HepG2 (cell line): Measurements from ENCODE around the gene AKAP6. TPM values are rescaled to one million over a fixed set of nuclear protein-coding genes. Genes with fewer than 3 reads are reported as not detected.
A peak's percentile ranks its signal among the peaks of the same experiment; 100 is the strongest.

Experiments used
- ATAC-seq: fragments of 200-7000 bp; cut with Tn5 transposase; 3 replicates; pipeline ENCODE4 v1.9.1; 2020; ENCODE audit warnings: mild to moderate bottlenecking, moderate library complexity
- BruUV-seq: library from RNA; stranded (reverse); fragments of 400-500 nt; replicated peaks from 2 replicates; lab custom pipeline; 2021; lab: Mats Ljungman, UMichigan
- CTCF ChIA-PET: fragments of 300-600 bp; formaldehyde crosslinking; extraction: SDS; loops from one replicate; lab custom pipeline; 2021; ENCODE audit warnings: low total read pairs, inconsistent platforms, low intra/inter-chr PET ratio; lab: Yijun Ruan, JAX
- POLR2A ChIA-PET: fragments of 350-600 bp; sonication (Branson Sonifier 250); formaldehyde crosslinking; loops from one replicate; lab custom pipeline; 2020; ENCODE audit warnings: antibody characterized with exemption, inconsistent platforms; lab: Yijun Ruan, JAX
- DNase-seq: peaks from one replicate; pipeline ENCODE4 v3.0.0-alpha.2; 2015; ENCODE audit warnings: low spot score
- FAIRE-seq: peaks from 3 replicates; lab custom pipeline; 2011; peaks lifted over from hg19 to GRCh38; lab: Jason Lieb, UNC
- H2AFZ ChIP-seq: one replicate; pipeline ENCODE4 v1.6.1; 2011; ENCODE audit warnings: low read length, inconsistent platforms
- H3K27ac ChIP-seq: fragments of 300-600 bp; 3 replicates; pipeline ENCODE4 v1.8.0; 2011; ENCODE audit warnings: mixed run types, mild to moderate bottlenecking, mixed read lengths, low read length, inconsistent platforms; ENCODE audit not compliant: insufficient read depth; ENCODE audit errors: extremely low read length
- H3K27me3 ChIP-seq, 2 experiments: fragments of 200-600 bp in 1 of 2; 2 replicates in 1 of 2; 3 replicates in 1 of 2; pipeline versions ENCODE4 v1.6.0 to v1.8.0; 2011; ENCODE audit warnings: low read length in 2 of 2, mild to moderate bottlenecking in 2 of 2, moderate library complexity in 2 of 2, inconsistent platforms in 1 of 2; ENCODE audit not compliant: insufficient read depth in 2 of 2, control insufficient read depth in 1 of 2
- H3K36me3 ChIP-seq, 2 experiments: fragments of 200-600 bp in 1 of 2; replicated peaks in 1 of 2; 2 replicates in 1 of 2; 3 replicates in 1 of 2; pipeline versions ENCODE4 v1.5.1 to v1.8.0; 2011; ENCODE audit warnings: low read length in 2 of 2, inconsistent platforms in 1 of 2; ENCODE audit not compliant: insufficient read depth in 2 of 2, control insufficient read depth in 1 of 2
- H3K4me1 ChIP-seq: 2 replicates; pipeline ENCODE4 v1.5.1; 2012; ENCODE audit warnings: low read length, inconsistent platforms; ENCODE audit not compliant: insufficient read depth
- H3K4me2 ChIP-seq: 2 replicates; pipeline ENCODE4 v1.6.0; 2011; ENCODE audit warnings: low read depth, low read length, inconsistent platforms
- H3K4me3 ChIP-seq, 3 experiments: fragments of 200-600 bp in 1 of 3; sonication (generic), shearing (Covaris generic) in 1 of 3; replicated peaks in 1 of 3; 2 replicates each; pipeline ENCODE4 v1.5.1; 2011 to 2016; ENCODE audit warnings: low read length in 3 of 3, inconsistent platforms in 2 of 3, low read depth in 2 of 3, mild to moderate bottlenecking in 2 of 3, control low read depth in 1 of 3, mixed read lengths in 1 of 3; ENCODE audit not compliant: insufficient read depth in 1 of 3
- H3K79me2 ChIP-seq: one replicate; pipeline ENCODE4 v1.6.1; 2011; ENCODE audit warnings: low read length, inconsistent platforms; ENCODE audit not compliant: insufficient read depth
- H3K9ac ChIP-seq: 2 replicates; pipeline ENCODE4 v1.6.0; 2011; ENCODE audit warnings: mild to moderate bottlenecking, low read depth, low read length, inconsistent platforms; ENCODE audit not compliant: insufficient read depth
- H3K9me3 ChIP-seq: 2 replicates; pipeline ENCODE4 v1.5.1; 2012; ENCODE audit warnings: mild to moderate bottlenecking, low read length
- H4K20me1 ChIP-seq: 2 replicates; pipeline ENCODE4 v1.6.0; 2011; ENCODE audit warnings: inconsistent platforms, mild to moderate bottlenecking, low read length, moderate library complexity; ENCODE audit not compliant: insufficient read depth
- ATF7-NPFF ChIP-seq: sonication (generic); formaldehyde crosslinking; IDR thresholded peaks from 2 replicates; pipeline ENCODE4 v1.8.1; 2023; ENCODE audit warnings: mild to moderate bottlenecking, low read depth, missing genetic modification reagents, moderate library complexity
- CCDC6 ChIP-seq: sonication (generic); formaldehyde crosslinking; IDR thresholded peaks from 2 replicates; pipeline ENCODE4 v1.8.1; 2022; ENCODE audit warnings: mild to moderate bottlenecking, missing genetic modification reagents, moderate library complexity
- HNRNPK ChIP-seq: fragments of 200-400 bp; formaldehyde crosslinking; IDR thresholded peaks from 2 replicates; pipeline ENCODE4 v1.6.1; 2018; ENCODE audit warnings: low read length, low read depth, moderate library complexity, mild to moderate bottlenecking; ENCODE audit not compliant: poor library complexity, severe bottlenecking
- PCBP1 ChIP-seq: fragments of 200-400 bp; formaldehyde crosslinking; IDR thresholded peaks from 2 replicates; pipeline ENCODE4 v1.6.1; 2017; ENCODE audit warnings: mild to moderate bottlenecking, low read depth, low read length, borderline replicate concordance
- PCBP2 ChIP-seq: fragments of 200-400 bp; formaldehyde crosslinking; optimal IDR thresholded peaks from 2 replicates; pipeline ENCODE3; 2018; ENCODE audit warnings: low read length, low read depth; ENCODE audit not compliant: poor library complexity, severe bottlenecking
- PHF20 ChIP-seq: sonication (generic); formaldehyde crosslinking; IDR thresholded peaks from 2 replicates; pipeline ENCODE4 v1.5.0; 2020; ENCODE audit warnings: mild to moderate bottlenecking, missing genetic modification reagents
- ZFAT ChIP-seq: sonication (generic); formaldehyde crosslinking; conservative IDR thresholded peaks from 2 replicates; pipeline ENCODE4 v1.8.1; 2023; ENCODE audit warnings: missing genetic modification reagents, inconsistent platforms
- ZNF232 ChIP-seq: sonication (generic); formaldehyde crosslinking; IDR thresholded peaks from 2 replicates; pipeline ENCODE4 v1.4.0; 2020; ENCODE audit warnings: missing genetic modification reagents, borderline replicate concordance
- ZNF432 ChIP-seq: sonication (generic); formaldehyde crosslinking; IDR thresholded peaks from 2 replicates; pipeline ENCODE4 v1.5.0; 2020; ENCODE audit warnings: missing genetic modification reagents, mild to moderate bottlenecking, borderline replicate concordance
- ZNF800 ChIP-seq: sonication (generic); formaldehyde crosslinking; IDR thresholded peaks from 2 replicates; pipeline ENCODE4 v1.4.0; 2020; ENCODE audit warnings: missing genetic modification reagents
- WGBS: methylation state at CpG from one replicate; pipeline ENCODE4 v1.1.6; 2017; ENCODE audit warnings: low lambda C conversion rate; 5-methylcytosine and 5-hydroxymethylcytosine counted together
- in situ Hi-C: cut with HindIII; loops from 2 replicates; pipeline ENCODE4 v1.10.0; 2017; ENCODE audit warnings: low pct_unique_long_range_greater_than_20kb; ENCODE audit not compliant: extremely low pct_ligation_motif_present
- intact Hi-C: fragments of 100-400 bp; cut with micrococcal nuclease; formaldehyde crosslinking; loops from one replicate; pipeline ENCODE4 v1.10.0; 2022; ENCODE audit not compliant: unreplicated experiment
- polyA plus RNA-seq, 8 experiments: library from polyadenylated mRNA; depleted of rRNA in 3 of 8; stranded (reverse) in 7 of 8; unstranded in 1 of 8; fragments of >200 nt; fragmentation: Illumina TruSeq in 4 of 8; extraction: Trizol in 4 of 8; gene quantifications; 2 replicates each; pipeline versions ENCODE4 v1.2.1 to v1.2.3, GENCODE V29; 2011 to 2016; ENCODE audit warnings: low read depth in 4 of 8, missing spikeins in 1 of 8, mixed read lengths in 1 of 8; ENCODE audit not compliant: insufficient read depth in 1 of 8
- total RNA-seq, 5 experiments: library from RNA; depleted of rRNA; stranded (reverse); fragments of >200 nt; fragmentation: Illumina TruSeq; extraction: Trizol; gene quantifications; 2 replicates each; pipeline ENCODE4 v1.2.3, GENCODE V29; 2016; ENCODE audit warnings: low read depth in 1 of 5
- TF ChIP-seq, protein P1 (sequence below): sonication (generic); formaldehyde crosslinking; IDR thresholded peaks from 2 replicates; pipeline ENCODE4 v1.4.0; 2020; ENCODE audit warnings: missing genetic modification reagents; ENCODE audit errors: not compliant biosample characterization

Gene AKAP6
- total and polyA plus RNA-seq, 2 of the 13 experiments (the other 11 are each of a cell fraction or from before 2014, with no cell fraction given), result 1.4 TPM

GRCh38 chr14:32835924-32836323 lies 506.8 kb downstream of the AKAP6 start:
- POLR2A ChIA-PET, result no interaction called here
- Histone ChIP-seq H3K36me3 (no peaks in the 10 kb centered on the region), H3K9me3 (peaks cover 76% of the 10 kb centered on the region), H3K4me2 (no peak overlapping the region), H3K79me2 (no peaks in the 10 kb centered on the region), H3K27me3 (no peaks in the 10 kb centered on the region), H4K20me1 (no peaks in the 10 kb centered on the region), H2AFZ (no peak overlapping the region), H3K4me1 (no peaks in the 10 kb centered on the region), H3K9ac (no peak overlapping the region), H3K4me3 (no peak overlapping the region), H3K27ac (no peak overlapping the region)
- TF ChIP-seq PHF20 (CRISPR knock-in tag), result no peak
- no peak for TF ChIP-seq ZNF432 (CRISPR knock-in tag)
- no peak for TF ChIP-seq ZFAT (CRISPR knock-in tag)
- no peak for TF ChIP-seq ZNF232 (CRISPR knock-in tag)
- TF ChIP-seq ATF7-NPFF (CRISPR knock-in tag), result no peak
- TF ChIP-seq, protein P1, sequence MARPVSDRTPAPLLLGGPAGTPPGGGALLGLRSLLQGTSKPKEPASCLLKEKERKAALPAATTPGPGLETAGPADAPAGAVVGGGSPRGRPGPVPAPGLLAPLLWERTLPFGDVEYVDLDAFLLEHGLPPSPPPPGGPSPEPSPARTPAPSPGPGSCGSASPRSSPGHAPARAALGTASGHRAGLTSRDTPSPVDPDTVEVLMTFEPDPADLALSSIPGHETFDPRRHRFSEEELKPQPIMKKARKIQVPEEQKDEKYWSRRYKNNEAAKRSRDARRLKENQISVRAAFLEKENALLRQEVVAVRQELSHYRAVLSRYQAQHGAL (CRISPR knock-in tag), result no peak
- 57% methylated on average over 3 of the region's 3 CpGs for WGBS
- BruUV-seq, result no TSS peak
- DNase-seq (no peak), ATAC-seq (no peak), FAIRE-seq (no peak)
- CTCF ChIA-PET, result no interaction called here
- intact Hi-C loops, result no loop called here
- in situ Hi-C loops, result no loop called here

GRCh38 chr14:32841698-32842097 lies 512.6 kb downstream of the AKAP6 start:
- Histone ChIP-seq H3K36me3 (no peaks in the 10 kb centered on the region), H3K27ac (no peak overlapping the region), H3K27me3 (no peaks in the 10 kb centered on the region), H3K4me3 (no peak overlapping the region), H3K4me1 (no peaks in the 10 kb centered on the region), H3K9me3 (peaks cover 84% of the 10 kb centered on the region), H2AFZ (no peak overlapping the region), H3K79me2 (no peaks in the 10 kb centered on the region), H3K9ac (no peak overlapping the region), H4K20me1 (no peaks in the 10 kb centered on the region), H3K4me2 (no peak overlapping the region)
- in situ Hi-C loops, result no loop called here
- BruUV-seq, result no TSS peak
- ChIA-PET POLR2A (no interaction called here), CTCF (no interaction called here)
- no peak for ATAC-seq
- TF ChIP-seq PCBP1, result 0 out of 2 replicates have a peak, but pooled peaks have one; percentile 85
- TF ChIP-seq ZNF800 (CRISPR knock-in tag), result no peak
- peak; percentile 99 for TF ChIP-seq HNRNPK
- peak; percentile 38 for TF ChIP-seq PCBP2
- no peak for TF ChIP-seq CCDC6 (CRISPR knock-in tag)
- FAIRE-seq, result no peak
- DNase-seq, result no peak
- intact Hi-C loops, result no loop called here
